ENCODE measurements around the gene SMIM1.

SMIM1 gene

GRCh38 chr1:3759796-3760195, 12.8 kb upstream of the SMIM1 start:
- DNase-seq, result no peak

- no peak for DNase-seq
These were observed 11.1 kb upstream of the SMIM1 start for GRCh38 chr1:3761296-3762010.

- no peak for DNase-seq
These were observed 10.2 kb upstream of the SMIM1 start for GRCh38 chr1:3762151-3762872.

- no peak for DNase-seq
These were observed 9.7 kb upstream of the SMIM1 start for GRCh38 chr1:3762873-3763228.

- DNase-seq, result peak; percentile 40
These were observed 9.0 kb upstream of the SMIM1 start for GRCh38 chr1:3763351-3764125.

- DNase-seq, result no peak
These were observed 5.1 kb upstream of the SMIM1 start for GRCh38 chr1:3767328-3767925.

- DNase-seq, result no peak
These were observed 3.6 kb upstream of the SMIM1 start for GRCh38 chr1:3768811-3769390.

- DNase-seq, result no peak
These were observed 2.3 kb upstream of the SMIM1 start for GRCh38 chr1:3770047-3770765.

- DNase-seq, result no peak
These were observed 1.2 kb upstream of the SMIM1 start for GRCh38 chr1:3771108-3772026.

- DNase-seq, result no peak
These were observed 378 bp upstream of the SMIM1 start for GRCh38 chr1:3772027-3772714.

GRCh38 chr1:3773572-3774275, 1.2 kb downstream of the SMIM1 start:
- DNase-seq, result no peak

GRCh38 chr1:3774276-3774945, 1.9 kb downstream of the SMIM1 start:
- no peak for DNase-seq

GRCh38 chr1:3774946-3775489, 2.5 kb downstream of the SMIM1 start:
- DNase-seq, result no peak

GRCh38 chr1:3775490-3776230, 3.1 kb downstream of the SMIM1 start:
- DNase-seq, result no peak

- DNase-seq, result no peak
These were observed 3.8 kb downstream of the SMIM1 start for GRCh38 chr1:3776231-3776961.

- no peak for DNase-seq
These were observed 4.6 kb downstream of the SMIM1 start for GRCh38 chr1:3777078-3777547.
